Naive thymus-derived CD4-positive, alpha-beta T cell (primary cell): Measurements from ENCODE around the gene ENOX2. TPM values are rescaled to one million over a fixed set of nuclear protein-coding genes. Genes with fewer than 3 reads are reported as not detected.

Experiments
- ATAC-seq: fragments of 150-1000 bp; cut with Tn5 transposase; 2 replicates; pipeline ENCODE4 v1.10.0; 2021; ENCODE audit warnings: mild to moderate bottlenecking, moderate library complexity
- CTCF ChIA-PET: fragments of 350-600 bp; sonication (Branson Sonifier 250); formaldehyde crosslinking; loops from one replicate; lab custom pipeline; 2021; ENCODE audit warnings: antibody characterized with exemption; lab: Charles Lee
- POLR2A ChIA-PET: fragments of 350-600 bp; sonication (Branson Sonifier 250); formaldehyde crosslinking; loops from one replicate; lab custom pipeline; 2021; ENCODE audit warnings: antibody characterized with exemption, inconsistent platforms; lab: Charles Lee
- DNase-seq, 9 donors: peaks; one replicate each; pipeline versions ENCODE4 v3.0.0 to v3.0.0-alpha.2; 2020 to 2022; ENCODE audit warnings: mixed read lengths in 1 of 9
- H3K27ac ChIP-seq: one replicate; pipeline ENCODE4 v1.7.0; 2013; ENCODE audit warnings: mild to moderate bottlenecking, low read depth, low read length, moderate library complexity
- H3K27me3 ChIP-seq, 2 donors: one replicate each; pipeline ENCODE4 v1.7.0; 2013; ENCODE audit warnings: low read length in 2 of 2, mild to moderate bottlenecking in 2 of 2, moderate library complexity in 2 of 2; ENCODE audit not compliant: control insufficient read depth in 2 of 2, insufficient read depth in 2 of 2
- H3K36me3 ChIP-seq, 3 experiments: 1 replicate in 2 of 3; 2 replicates in 1 of 3; pipeline ENCODE4 v1.7.0; 2013; ENCODE audit warnings: low read length in 3 of 3, mild to moderate bottlenecking in 3 of 3, moderate library complexity in 1 of 3; ENCODE audit not compliant: insufficient read depth in 3 of 3, control insufficient read depth in 2 of 3
- H3K4me1 ChIP-seq, 2 donors: one replicate each; pipeline ENCODE4 v1.7.0; 2013; ENCODE audit warnings: low read length in 2 of 2, mild to moderate bottlenecking in 2 of 2, moderate library complexity in 1 of 2; ENCODE audit not compliant: control insufficient read depth in 2 of 2, insufficient read depth in 2 of 2
- H3K4me3 ChIP-seq: 2 replicates; pipeline ENCODE4 v1.7.0; 2013; ENCODE audit warnings: mild to moderate bottlenecking, low read length
- H3K9me3 ChIP-seq, 3 experiments: 1 replicate in 2 of 3; 2 replicates in 1 of 3; pipeline ENCODE4 v1.7.0; 2013; ENCODE audit warnings: low read length in 3 of 3; ENCODE audit not compliant: control insufficient read depth in 2 of 3
- H3K27ac Mint-ChIP-seq, 9 donors: one replicate each; pipeline ENCODE4 v1.8.0; 2020 to 2022; ENCODE audit warnings: mixed read lengths in 9 of 9, mild to moderate bottlenecking in 8 of 9, moderate library complexity in 5 of 9, inconsistent platforms in 2 of 9
- H3K27me3 Mint-ChIP-seq, 5 donors: one replicate each; pipeline ENCODE4 v1.8.0; 2021 to 2022; ENCODE audit warnings: mixed read lengths in 5 of 5, mild to moderate bottlenecking in 1 of 5
- H3K36me3 Mint-ChIP-seq, 5 donors: one replicate each; pipeline ENCODE4 v1.8.0; 2020 to 2022; ENCODE audit warnings: mixed read lengths in 5 of 5, mild to moderate bottlenecking in 3 of 5, inconsistent platforms in 1 of 5
- H3K4me1 Mint-ChIP-seq, 7 donors: one replicate each; pipeline ENCODE4 v1.8.0; 2020 to 2022; ENCODE audit warnings: mixed read lengths in 7 of 7, mild to moderate bottlenecking in 3 of 7, inconsistent platforms in 1 of 7
- H3K4me3 Mint-ChIP-seq, 10 donors: one replicate each; pipeline ENCODE4 v1.8.0; 2020 to 2022; ENCODE audit warnings: mild to moderate bottlenecking in 10 of 10, mixed read lengths in 10 of 10, moderate library complexity in 6 of 10, inconsistent platforms in 2 of 10
- H3K9me3 Mint-ChIP-seq, 11 donors: one replicate each; pipeline ENCODE4 v1.8.0; 2020 to 2022; ENCODE audit warnings: mixed read lengths in 11 of 11, mild to moderate bottlenecking in 4 of 11, inconsistent platforms in 1 of 11, moderate library complexity in 1 of 11
- intact Hi-C, 2 donors: fragments of 100-400 bp; cut with micrococcal nuclease; formaldehyde crosslinking; loops; one replicate each; pipeline ENCODE4 v1.15.1; 2023
- polyA plus RNA-seq, 2 donors: library from polyadenylated mRNA; unstranded; fragments of 300-500 nt; fragmentation: Illumina TruSeq; gene quantifications; one replicate each; pipeline ENCODE4 v1.2.3, GENCODE V29; 2021
- total RNA-seq, 6 experiments: library from RNA in 5 of 6; stranded (reverse) in 5 of 6; gene quantifications; 1 replicate in 5 of 6; 2 replicates in 1 of 6; pipeline ENCODE4 v1.2.3 and lab custom pipeline; 2021 to 2026

ENOX2 gene
- total and polyA plus RNA-seq, 7 experiments from 2014 or later = 10.3 to 24.0 (median 13.0) TPM

GRCh38 chrX:130738638-130739195 lies 164.3 kb downstream of the ENOX2 start:
- intact Hi-C loops = no loop called here
- H3K27me3 ChIP-seq = no peaks in the 10 kb centered on the region
- ChIA-PET CTCF (no interaction called here), POLR2A (no interaction called here)
- Mint-ChIP-seq H3K4me3 (no peak overlapping the region), H3K9me3 (peaks cover 0 to 9% (median 0%) of the 10 kb centered on the region in 11 donors), H3K27me3 (no peaks in the 10 kb centered on the region), H3K36me3 (peaks cover 0 to 9% (median 6%) of the 10 kb centered on the region in 5 donors), H3K4me1 (peaks cover 0 to 7% (median 0%) of the 10 kb centered on the region in 7 donors), H3K27ac (no peak overlapping the region)
- no peak for DNase-seq
- no peak overlapping the region for H3K4me3 ChIP-seq
- no peaks in the 10 kb centered on the region for H3K4me1 ChIP-seq
- H3K9me3 ChIP-seq = no peaks in the 10 kb centered on the region
- no peak for ATAC-seq
- H3K36me3 ChIP-seq = no peaks in the 10 kb centered on the region
- no peak overlapping the region for H3K27ac ChIP-seq

GRCh38 chrX:130734713-130735112 lies 168.3 kb downstream of the ENOX2 start:
- H3K4me3 Mint-ChIP-seq = no peak overlapping the region
- no peak for ATAC-seq
- Histone ChIP-seq H3K4me1 (no peaks in the 10 kb centered on the region), H3K4me3 (no peak overlapping the region), H3K9me3 (no peaks in the 10 kb centered on the region), H3K36me3 (no peaks in the 10 kb centered on the region), H3K27ac (no peak overlapping the region), H3K27me3 (no peaks in the 10 kb centered on the region)
- no peaks in the 10 kb centered on the region for H3K27me3 Mint-ChIP-seq
- H3K4me1 Mint-ChIP-seq = peaks cover 0 to 4% (median 0%) of the 10 kb centered on the region in 7 donors
- H3K9me3 Mint-ChIP-seq = peaks cover 0 to 45% (median 11%) of the 10 kb centered on the region in 11 donors
- no peak for DNase-seq
- intact Hi-C loops = no loop called here
- ChIA-PET POLR2A (no interaction called here), CTCF (no interaction called here)
- H3K36me3 Mint-ChIP-seq = peaks cover 3 to 19% (median 18%) of the 10 kb centered on the region in 5 donors
- no peak overlapping the region for H3K27ac Mint-ChIP-seq

- Histone ChIP-seq H3K9me3 (peaks cover 0 to 9% (median 0%) of the 10 kb centered on the region in 3 experiments), H3K36me3 (no peaks in the 10 kb centered on the region), H3K27ac (no peak overlapping the region), H3K4me1 (no peaks in the 10 kb centered on the region), H3K4me3 (no peak overlapping the region), H3K27me3 (no peaks in the 10 kb centered on the region)
- Mint-ChIP-seq H3K27me3 (no peaks in the 10 kb centered on the region), H3K4me1 (no peaks in the 10 kb centered on the region), H3K27ac (no peak overlapping the region), H3K9me3 (peaks cover 0 to 64% (median 22%) of the 10 kb centered on the region in 11 donors), H3K4me3 (no peak overlapping the region), H3K36me3 (peaks cover 5 to 50% (median 33%) of the 10 kb centered on the region in 5 donors)
- DNase-seq (no peak), ATAC-seq (no peak)
- intact Hi-C loops = no loop called here
- ChIA-PET POLR2A (no interaction called here), CTCF (no interaction called here)
Measured at GRCh38 chrX:130728208-130728607, 174.8 kb downstream of the ENOX2 start.

GRCh38 chrX:130726661-130727060 lies 176.3 kb downstream of the ENOX2 start:
- ChIA-PET POLR2A (no interaction called here), CTCF (no interaction called here)
- H3K4me1 ChIP-seq = no peaks in the 10 kb centered on the region
- no peaks in the 10 kb centered on the region for H3K27me3 ChIP-seq
- Mint-ChIP-seq H3K4me3 (no peak overlapping the region), H3K4me1 (peaks cover 0 to 1% (median 0%) of the 10 kb centered on the region in 7 donors), H3K36me3 (peaks cover 5 to 47% (median 26%) of the 10 kb centered on the region in 5 donors), H3K27ac (no peak overlapping the region), H3K9me3 (peaks cover 0 to 49% (median 16%) of the 10 kb centered on the region in 11 donors), H3K27me3 (no peaks in the 10 kb centered on the region)
- no peak for ATAC-seq
- no peak overlapping the region for H3K4me3 ChIP-seq
- H3K36me3 ChIP-seq = no peaks in the 10 kb centered on the region
- intact Hi-C loops = no loop called here
- no peak overlapping the region for H3K27ac ChIP-seq
- H3K9me3 ChIP-seq = peaks cover 0 to 9% (median 0%) of the 10 kb centered on the region in 3 experiments
- DNase-seq = no peak

- Mint-ChIP-seq H3K4me3 (no peak overlapping the region), H3K9me3 (peaks cover 0 to 38% (median 13%) of the 10 kb centered on the region in 11 donors), H3K4me1 (peaks cover 0 to 1% (median 0%) of the 10 kb centered on the region in 7 donors), H3K27me3 (no peaks in the 10 kb centered on the region), H3K36me3 (peaks cover 5 to 47% (median 26%) of the 10 kb centered on the region in 5 donors), H3K27ac (no peak overlapping the region)
- Histone ChIP-seq H3K27me3 (no peaks in the 10 kb centered on the region), H3K9me3 (peaks cover 0 to 9% (median 0%) of the 10 kb centered on the region in 3 experiments), H3K36me3 (no peaks in the 10 kb centered on the region), H3K4me3 (no peak overlapping the region), H3K27ac (no peak overlapping the region), H3K4me1 (no peaks in the 10 kb centered on the region)
- ChIA-PET CTCF (no interaction called here), POLR2A (no interaction called here)
- ATAC-seq = no peak
- DNase-seq = no peak
- intact Hi-C loops = no loop called here
Measured at GRCh38 chrX:130725519-130725918, 177.5 kb downstream of the ENOX2 start.

GRCh38 chrX:130719413-130719812 lies 183.6 kb downstream of the ENOX2 start:
- Histone ChIP-seq H3K36me3 (no peaks in the 10 kb centered on the region), H3K4me3 (no peak overlapping the region), H3K9me3 (no peaks in the 10 kb centered on the region), H3K27me3 (no peaks in the 10 kb centered on the region), H3K4me1 (no peaks in the 10 kb centered on the region), H3K27ac (no peak overlapping the region)
- no peak for ATAC-seq
- CTCF ChIA-PET = no interaction called here
- no peak for DNase-seq
- POLR2A ChIA-PET = no interaction called here
- intact Hi-C loops = no loop called here
- peaks cover 0 to 5% (median 0%) of the 10 kb centered on the region in 7 donors for H3K4me1 Mint-ChIP-seq
- peaks cover 0 to 14% (median 4%) of the 10 kb centered on the region in 5 donors for H3K36me3 Mint-ChIP-seq
- H3K27ac Mint-ChIP-seq = no peak overlapping the region
- no peaks in the 10 kb centered on the region for H3K27me3 Mint-ChIP-seq
- no peaks in the 10 kb centered on the region for H3K9me3 Mint-ChIP-seq
- no peak overlapping the region for H3K4me3 Mint-ChIP-seq

- no peaks in the 10 kb centered on the region for H3K27me3 Mint-ChIP-seq
- ATAC-seq = no peak
- intact Hi-C loops = no loop called here
Measured at GRCh38 chrX:130718137-130718536, 184.9 kb downstream of the ENOX2 start.

More at GRCh38 chrX:130718137-130718536, 184.9 kb downstream of the ENOX2 start:
- H3K4me1 Mint-ChIP-seq = peaks cover 0 to 5% (median 0%) of the 10 kb centered on the region in 7 donors
- no peak overlapping the region for H3K4me3 Mint-ChIP-seq
- no peaks in the 10 kb centered on the region for H3K9me3 Mint-ChIP-seq
- H3K9me3 ChIP-seq = no peaks in the 10 kb centered on the region
- no peak for DNase-seq
- no peak overlapping the region for H3K4me3 ChIP-seq
- ChIA-PET POLR2A (no interaction called here), CTCF (no interaction called here)
- H3K27ac Mint-ChIP-seq = no peak overlapping the region
- H3K27me3 ChIP-seq = no peaks in the 10 kb centered on the region
- H3K27ac ChIP-seq = no peak overlapping the region
- H3K36me3 Mint-ChIP-seq = peaks cover 0 to 15% (median 4%) of the 10 kb centered on the region in 5 donors
- no peaks in the 10 kb centered on the region for H3K36me3 ChIP-seq
- no peaks in the 10 kb centered on the region for H3K4me1 ChIP-seq
